HepG2 (cell line): ENCODE results near the gene FGF2.

ENCODE experiments used
- JARID2 ChIP-seq: sonication (generic); formaldehyde crosslinking; IDR thresholded peaks from 2 replicates; pipeline ENCODE4 v1.8.1; 2023; ENCODE audit warnings: missing genetic modification reagents, inconsistent platforms; ENCODE audit not compliant: insufficient replicate concordance
- PRPF4 ChIP-seq: fragments of 200-400 bp; formaldehyde crosslinking; IDR thresholded peaks from 2 replicates; pipeline ENCODE4 v1.6.1; 2016; ENCODE audit warnings: low read length, low read depth; ENCODE audit not compliant: poor library complexity, severe bottlenecking
- ZKSCAN1 ChIP-seq: fragments of 150-350 bp; IDR thresholded peaks from 2 replicates; pipeline ENCODE4 v1.6.1; 2014; ENCODE audit warnings: low read length
- TF ChIP-seq, protein P1 (sequence below): sonication (generic); formaldehyde crosslinking; IDR thresholded peaks from 2 replicates; pipeline ENCODE4 v1.4.0; 2020; ENCODE audit warnings: missing genetic modification reagents

DNA sequence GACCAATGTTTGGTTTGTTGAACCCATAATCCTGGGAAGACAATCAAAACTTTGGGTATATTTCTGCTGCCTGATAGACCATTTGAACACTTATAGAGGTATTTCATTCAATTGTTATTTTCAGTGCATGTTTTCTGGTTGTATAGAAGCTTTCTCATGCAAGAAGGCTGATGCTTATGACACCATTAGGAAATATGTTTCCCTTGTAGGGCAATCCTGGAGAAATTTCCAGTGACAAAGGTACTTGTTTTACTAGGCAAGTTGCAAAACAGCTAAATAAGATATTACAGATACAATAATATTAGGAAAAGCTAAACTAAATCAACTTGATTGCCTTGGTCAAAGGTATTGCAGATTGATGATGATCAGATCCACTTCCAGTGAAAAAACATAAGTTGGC is 32.8 kb upstream of the FGF2 start:
- TF ChIP-seq PRPF4, result no peak
- no peak for TF ChIP-seq ZKSCAN1
- TF ChIP-seq JARID2, result no peak
- TF ChIP-seq, protein P1, sequence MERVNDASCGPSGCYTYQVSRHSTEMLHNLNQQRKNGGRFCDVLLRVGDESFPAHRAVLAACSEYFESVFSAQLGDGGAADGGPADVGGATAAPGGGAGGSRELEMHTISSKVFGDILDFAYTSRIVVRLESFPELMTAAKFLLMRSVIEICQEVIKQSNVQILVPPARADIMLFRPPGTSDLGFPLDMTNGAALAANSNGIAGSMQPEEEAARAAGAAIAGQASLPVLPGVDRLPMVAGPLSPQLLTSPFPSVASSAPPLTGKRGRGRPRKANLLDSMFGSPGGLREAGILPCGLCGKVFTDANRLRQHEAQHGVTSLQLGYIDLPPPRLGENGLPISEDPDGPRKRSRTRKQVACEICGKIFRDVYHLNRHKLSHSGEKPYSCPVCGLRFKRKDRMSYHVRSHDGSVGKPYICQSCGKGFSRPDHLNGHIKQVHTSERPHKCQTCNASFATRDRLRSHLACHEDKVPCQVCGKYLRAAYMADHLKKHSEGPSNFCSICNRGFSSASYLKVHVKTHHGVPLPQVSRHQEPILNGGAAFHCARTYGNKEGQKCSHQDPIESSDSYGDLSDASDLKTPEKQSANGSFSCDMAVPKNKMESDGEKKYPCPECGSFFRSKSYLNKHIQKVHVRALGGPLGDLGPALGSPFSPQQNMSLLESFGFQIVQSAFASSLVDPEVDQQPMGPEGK (CRISPR knock-in tag), result no peak
